Spinal cord (tissue), 10 donors: ENCODE results near the gene CACNA1D. TPM values are rescaled to one million over a fixed set of nuclear protein-coding genes. Genes with fewer than 3 reads are reported as not detected.

ENCODE experiments used
- DNase-seq, 6 donors: peaks; one replicate each; pipeline versions ENCODE4 v3.0.0 to v3.0.0-alpha.2; 2013 to 2015; ENCODE audit warnings: low spot score in 6 of 6, low read depth in 4 of 6
- H3K27ac ChIP-seq: one replicate; pipeline ENCODE4 v1.5.1; 2013; ENCODE audit warnings: low read depth, low read length, control low read depth
- H3K27me3 ChIP-seq: one replicate; pipeline ENCODE4 v1.6.1; 2013; ENCODE audit warnings: low read length; ENCODE audit not compliant: control insufficient read depth, insufficient read depth
- H3K36me3 ChIP-seq: one replicate; pipeline ENCODE4 v1.6.1; 2013; ENCODE audit warnings: low read length; ENCODE audit not compliant: control insufficient read depth, insufficient read depth
- H3K4me1 ChIP-seq: one replicate; pipeline ENCODE4 v1.6.1; 2013; ENCODE audit warnings: low read length; ENCODE audit not compliant: control insufficient read depth, insufficient read depth
- H3K4me3 ChIP-seq: one replicate; pipeline ENCODE4 v1.5.1; 2013; ENCODE audit warnings: low read depth, low read length, control low read depth
- H3K9me3 ChIP-seq: one replicate; pipeline ENCODE4 v1.6.1; 2013; ENCODE audit warnings: low read length; ENCODE audit not compliant: control insufficient read depth, insufficient read depth
- WGBS: methylation state at CpG from one replicate; pipeline ENCODE4 v1.1.5; 2013; ENCODE audit warnings: missing lambda C conversion rate; ENCODE audit not compliant: insufficient coverage; 5-methylcytosine and 5-hydroxymethylcytosine counted together
- polyA plus RNA-seq, 2 donors: library from polyadenylated mRNA; unstranded; fragments of 120-200 nt; gene quantifications; one replicate each; pipeline ENCODE4 v1.2.1, GENCODE V29; 2013; ENCODE audit not compliant: insufficient read length in 2 of 2
- total RNA-seq, 2 donors: library from RNA; depleted of rRNA in 1 of 2; stranded (reverse); fragments of 120-200 nt in 1 of 2; fragments of >200 nt in 1 of 2; gene quantifications; one replicate each; pipeline versions ENCODE4 v1.2.3 to v1.2.4, GENCODE V29; 2013 to 2014
- donor health status: healthy.

Gene CACNA1D
- total and polyA plus RNA-seq, 4 donors = 14.1 to 37.5 (median 24.4) TPM

- no peaks in the 10 kb centered on the region for H3K27me3 ChIP-seq
- no peak overlapping the region for H3K27ac ChIP-seq
- H3K4me3 ChIP-seq = no peak overlapping the region
- no peaks in the 10 kb centered on the region for H3K36me3 ChIP-seq
- no peaks in the 10 kb centered on the region for H3K9me3 ChIP-seq
- H3K4me1 ChIP-seq = peaks cover 9% of the 10 kb centered on the region
- 60% methylated on average over 3 of the region's 5 CpGs for WGBS
- peak in 1 of 6 donors; percentile 67 for DNase-seq
Observed at GRCh38 chr3:53616321-53616720, 121.9 kb downstream of the CACNA1D start.

GRCh38 chr3:53616971-53617892 lies 122.8 kb downstream of the CACNA1D start:
- WGBS = 70% methylated on average over 3 of the region's 7 CpGs
- Histone ChIP-seq H3K36me3 (no peaks in the 10 kb centered on the region), H3K27me3 (no peaks in the 10 kb centered on the region), H3K27ac (no peak overlapping the region), H3K4me1 (peaks cover 9% of the 10 kb centered on the region), H3K9me3 (no peaks in the 10 kb centered on the region), H3K4me3 (no peak overlapping the region)
- DNase-seq = no peak

- no peak for DNase-seq
- Histone ChIP-seq H3K4me1 (peaks cover 9% of the 10 kb centered on the region), H3K27ac (no peak overlapping the region), H3K27me3 (no peaks in the 10 kb centered on the region), H3K36me3 (no peaks in the 10 kb centered on the region), H3K9me3 (no peaks in the 10 kb centered on the region), H3K4me3 (no peak overlapping the region)
- WGBS = 97% methylated on average over 7 of the region's 8 CpGs
Observed at GRCh38 chr3:53617893-53618523, 123.6 kb downstream of the CACNA1D start.

- DNase-seq = no peak
- 83% methylated on average over 6 of the region's 6 CpGs for WGBS
- H3K4me1 ChIP-seq = peaks cover 9% of the 10 kb centered on the region
Observed at GRCh38 chr3:53618524-53618906, 124.1 kb downstream of the CACNA1D start.

GRCh38 chr3:53618936-53619335 lies 124.5 kb downstream of the CACNA1D start:
- no peaks in the 10 kb centered on the region for H3K9me3 ChIP-seq
- DNase-seq = no peak
- H3K27me3 ChIP-seq = no peaks in the 10 kb centered on the region
- H3K27ac ChIP-seq = no peak overlapping the region
- H3K36me3 ChIP-seq = no peaks in the 10 kb centered on the region
- no peak overlapping the region for H3K4me3 ChIP-seq
- 65% methylated on average over 2 of the region's 5 CpGs for WGBS
- peaks cover 9% of the 10 kb centered on the region for H3K4me1 ChIP-seq

More at GRCh38 chr3:53618524-53618906, 124.1 kb downstream of the CACNA1D start:
- Histone ChIP-seq H3K27ac (no peak overlapping the region), H3K9me3 (no peaks in the 10 kb centered on the region), H3K4me3 (no peak overlapping the region), H3K27me3 (no peaks in the 10 kb centered on the region), H3K36me3 (no peaks in the 10 kb centered on the region)

GRCh38 chr3:53624061-53624857 lies 129.8 kb downstream of the CACNA1D start:
- WGBS = 58% methylated on average over 7 of the region's 10 CpGs
- H3K27ac ChIP-seq = no peak overlapping the region

GRCh38 chr3:53626876-53627275 lies 132.5 kb downstream of the CACNA1D start:
- Histone ChIP-seq H3K36me3 (no peaks in the 10 kb centered on the region), H3K9me3 (peaks cover 4% of the 10 kb centered on the region), H3K4me3 (no peak overlapping the region), H3K4me1 (peaks cover 11% of the 10 kb centered on the region), H3K27ac (no peak overlapping the region), H3K27me3 (no peaks in the 10 kb centered on the region)
- DNase-seq = no peak
- WGBS = 85% methylated on average over 1 of the region's 3 CpGs

More at GRCh38 chr3:53624061-53624857, 129.8 kb downstream of the CACNA1D start:
- H3K9me3 ChIP-seq = no peaks in the 10 kb centered on the region
- no peak overlapping the region for H3K4me3 ChIP-seq
- H3K27me3 ChIP-seq = no peaks in the 10 kb centered on the region
- peak in 2 of 6 donors; percentile 79 to 84 for DNase-seq
- peaks cover 8% of the 10 kb centered on the region for H3K4me1 ChIP-seq
- H3K36me3 ChIP-seq = no peaks in the 10 kb centered on the region

GRCh38 chr3:53628536-53629401 lies 134.4 kb downstream of the CACNA1D start:
- no peaks in the 10 kb centered on the region for H3K27me3 ChIP-seq
- H3K4me3 ChIP-seq = no peak overlapping the region
- H3K36me3 ChIP-seq = no peaks in the 10 kb centered on the region
- H3K9me3 ChIP-seq = peaks cover 5% of the 10 kb centered on the region
- H3K27ac ChIP-seq = no peak overlapping the region
- peak in 2 of 6 donors; percentile 54 to 73 for DNase-seq
- H3K4me1 ChIP-seq = peaks cover 11% of the 10 kb centered on the region
- 13% methylated on average over 9 of the region's 10 CpGs for WGBS

GRCh38 chr3:53629402-53629723 lies 135.0 kb downstream of the CACNA1D start:
- Histone ChIP-seq H3K9me3 (peaks cover 5% of the 10 kb centered on the region), H3K27me3 (no peaks in the 10 kb centered on the region), H3K27ac (no peak overlapping the region), H3K4me1 (peaks cover 8% of the 10 kb centered on the region), H3K4me3 (no peak overlapping the region), H3K36me3 (no peaks in the 10 kb centered on the region)
- DNase-seq = peak in 1 of 6 donors; percentile 41
- WGBS = 44% methylated on average over 2 of the region's 2 CpGs
